Activated T-cell treated with anti-CD3 and anti-CD28 coated beads, Interleukin-2, amount 50 U/mL, for 4 hours (primary cell): Measurements from ENCODE around the gene CACNA1B. TPM values are rescaled to one million over a fixed set of nuclear protein-coding genes. Genes with fewer than 3 reads are reported as not detected.

ENCODE experiments used
- ATAC-seq, 2 donors: fragments of 200-7000 bp; cut with Tn5 transposase; one replicate each; pipeline ENCODE4 v1.10.0; 2021
- DNase-seq: peaks from one replicate; pipeline ENCODE4 v3.0.0-alpha.2; 2020
- H3K27me3 Mint-ChIP-seq: one replicate; pipeline ENCODE4 v1.8.0; 2021; ENCODE audit warnings: low read depth, mixed read lengths
- H3K36me3 Mint-ChIP-seq: one replicate; pipeline ENCODE4 v1.8.0; 2022; ENCODE audit warnings: mixed read lengths; ENCODE audit not compliant: insufficient read depth
- H3K4me1 Mint-ChIP-seq: one replicate; pipeline ENCODE4 v1.8.0; 2021; ENCODE audit warnings: low read depth, mixed read lengths
- H3K4me3 Mint-ChIP-seq: one replicate; pipeline ENCODE4 v1.8.0; 2021; ENCODE audit warnings: mild to moderate bottlenecking, moderate library complexity, mixed read lengths
- H3K9me3 Mint-ChIP-seq: one replicate; pipeline ENCODE4 v1.8.0; 2021; ENCODE audit warnings: mixed read lengths
- total RNA-seq, 3 donors: library from RNA; stranded (reverse); gene quantifications; one replicate each; pipeline ENCODE4 v1.2.1, GENCODE V29; 2021

The CACNA1B gene
- total RNA-seq, 3 donors from 2014 or later: 0.03 TPM; not detected in 2

DNA sequence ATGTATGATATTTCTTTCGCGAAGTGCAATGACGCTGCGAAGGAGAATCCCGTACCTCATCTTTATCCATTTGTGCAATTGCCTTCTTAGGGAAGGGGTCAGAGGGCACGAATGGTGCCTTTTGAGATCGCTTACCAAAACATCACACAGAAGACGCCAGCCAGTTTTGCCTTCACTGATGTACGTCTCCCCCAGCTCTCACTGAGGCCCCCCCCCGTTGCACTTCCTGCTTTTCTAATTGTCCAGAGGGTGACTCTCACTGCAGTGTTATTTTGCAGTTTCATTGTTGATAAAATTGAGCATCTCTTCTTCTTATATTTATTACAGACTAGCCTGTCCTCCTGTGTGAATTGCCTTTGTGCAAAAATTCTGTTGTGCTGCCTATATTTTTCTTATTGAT is 39.0 kb upstream of the CACNA1B start:
- DNase-seq (no peak), ATAC-seq (no peak)
- Mint-ChIP-seq H3K4me3 (no peak overlapping the region), H3K27me3 (no peaks in the 10 kb centered on the region), H3K9me3 (peaks cover under 1% of the 10 kb centered on the region), H3K4me1 (no peaks in the 10 kb centered on the region), H3K36me3 (peaks cover 8% of the 10 kb centered on the region)

DNA sequence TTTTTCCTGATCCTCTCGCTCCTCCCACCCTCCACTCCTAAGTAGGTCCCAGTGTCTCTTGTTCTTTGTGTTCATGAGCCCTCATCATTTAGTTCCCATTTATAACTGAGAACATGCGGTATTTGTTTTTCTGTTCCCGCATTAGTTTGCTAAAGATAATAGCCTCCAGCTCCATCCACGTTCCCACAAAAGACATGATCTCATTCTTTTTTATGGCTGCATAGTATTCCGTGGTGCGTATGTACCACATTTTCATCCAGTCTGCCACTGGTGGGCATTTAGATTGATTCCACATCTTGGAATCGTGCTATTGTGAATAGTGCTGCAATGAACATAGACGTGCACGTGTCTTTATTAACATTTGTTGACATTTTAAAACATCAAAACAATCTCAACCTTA is 34.2 kb upstream of the CACNA1B start:
- ATAC-seq (no peak), DNase-seq (no peak)
- H3K36me3 Mint-ChIP-seq: no peaks in the 10 kb centered on the region

DNA sequence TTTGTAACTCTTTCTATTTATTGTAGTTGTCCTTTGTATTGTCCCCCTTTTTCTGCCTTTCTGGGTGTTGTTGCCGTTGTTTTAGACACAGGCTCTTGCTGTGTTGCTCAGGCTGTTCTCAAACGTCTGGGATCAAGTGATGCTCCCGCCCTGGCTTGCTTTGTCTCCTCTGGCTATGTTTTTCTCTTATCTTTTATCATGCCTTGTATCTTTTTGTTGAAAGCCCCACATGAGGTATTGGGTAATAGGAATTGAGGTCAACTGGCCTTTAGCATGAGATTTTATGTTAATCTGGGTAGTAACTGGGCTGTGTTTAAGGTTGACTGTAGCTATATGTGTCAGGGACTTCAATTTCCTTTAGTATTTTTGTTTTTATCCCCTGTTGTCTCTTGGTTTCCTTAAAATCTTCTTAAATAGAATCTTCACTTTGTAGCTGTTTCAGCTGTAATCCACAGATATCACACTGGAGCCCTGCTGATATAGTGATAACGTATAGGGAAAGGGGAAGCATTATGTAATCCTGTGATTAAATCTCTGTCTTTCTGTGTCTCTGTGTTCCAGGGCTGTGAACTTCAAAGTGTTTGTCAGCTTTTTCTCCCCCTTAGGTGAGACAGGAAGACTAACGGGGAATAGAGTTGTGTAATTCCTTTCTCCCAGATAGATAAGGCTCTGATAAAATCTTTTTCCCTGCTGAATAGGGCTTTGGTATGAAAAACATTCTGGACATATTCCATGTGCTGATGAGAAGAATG is 25.9 kb upstream of the CACNA1B start:
- H3K4me3 Mint-ChIP-seq: no peak overlapping the region
- H3K27me3 Mint-ChIP-seq: no peaks in the 10 kb centered on the region
- ATAC-seq: no peak
- no peak for DNase-seq
- H3K36me3 Mint-ChIP-seq: peaks cover 4% of the 10 kb centered on the region
- no peaks in the 10 kb centered on the region for H3K4me1 Mint-ChIP-seq
- H3K9me3 Mint-ChIP-seq: peaks cover 22% of the 10 kb centered on the region

More for the DNA sequence above, 34.2 kb upstream of the CACNA1B start:
- Mint-ChIP-seq H3K4me3 (no peak overlapping the region), H3K27me3 (no peaks in the 10 kb centered on the region), H3K4me1 (no peaks in the 10 kb centered on the region), H3K9me3 (peaks cover 4% of the 10 kb centered on the region)

DNA sequence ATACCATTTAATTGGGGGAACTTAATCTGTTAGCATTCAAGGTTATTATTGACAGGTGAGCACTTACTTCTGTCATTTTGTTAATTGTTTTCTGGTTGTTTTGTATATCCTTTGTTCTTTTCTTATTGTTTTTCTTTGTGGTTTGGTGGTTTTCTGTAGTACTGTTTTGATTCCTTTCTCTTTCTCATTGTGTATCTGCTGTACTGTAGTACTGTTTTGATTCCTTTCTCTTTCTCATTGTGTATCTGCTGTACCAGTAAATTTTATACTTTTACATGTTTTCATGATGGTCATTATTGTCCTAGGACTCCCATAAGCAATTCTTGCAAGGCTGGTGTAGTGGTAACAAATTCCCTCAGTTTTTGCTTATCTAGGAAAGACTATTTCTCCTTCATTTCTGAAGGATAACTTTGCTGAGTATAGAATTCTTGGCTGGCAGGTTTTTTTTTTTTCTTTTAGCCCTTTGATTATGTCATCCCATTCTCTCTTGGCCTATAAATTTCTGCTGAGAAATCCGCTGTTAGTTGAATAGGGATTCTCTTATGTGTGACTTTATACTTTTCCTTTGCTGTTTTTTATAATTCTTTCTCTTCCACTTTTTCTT is 24.1 kb upstream of the CACNA1B start:
- Mint-ChIP-seq H3K36me3 (peaks cover 4% of the 10 kb centered on the region), H3K4me3 (no peak overlapping the region), H3K27me3 (no peaks in the 10 kb centered on the region), H3K4me1 (no peaks in the 10 kb centered on the region), H3K9me3 (peaks cover 22% of the 10 kb centered on the region)
- DNase-seq (no peak), ATAC-seq (peak in 1 of 2 donors; percentile 21)

DNA sequence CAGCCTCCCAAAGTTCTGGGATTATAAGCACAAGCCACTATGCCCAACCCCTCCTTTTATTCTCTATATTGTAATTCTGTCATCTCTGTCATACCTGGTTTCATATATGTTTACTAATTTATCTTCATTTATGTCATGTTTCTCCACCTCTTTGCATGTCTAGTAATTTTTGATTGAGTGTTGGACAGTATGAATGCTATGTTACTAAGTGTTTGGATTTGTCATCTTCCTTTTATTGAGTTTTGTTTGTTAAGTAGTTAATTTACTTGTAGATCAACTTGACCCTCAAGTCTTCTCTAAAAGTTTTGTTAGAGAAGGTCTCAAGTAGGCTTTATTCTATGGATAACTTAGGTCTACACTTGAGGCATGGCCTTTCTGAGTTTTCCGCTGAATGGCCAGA is 17.2 kb upstream of the CACNA1B start:
- peaks cover 28% of the 10 kb centered on the region for H3K9me3 Mint-ChIP-seq
- ATAC-seq: no peak
- H3K4me1 Mint-ChIP-seq: no peaks in the 10 kb centered on the region
- H3K36me3 Mint-ChIP-seq: peaks cover 5% of the 10 kb centered on the region
- DNase-seq: no peak
- peaks cover 10% of the 10 kb centered on the region for H3K27me3 Mint-ChIP-seq
- no peak overlapping the region for H3K4me3 Mint-ChIP-seq

DNA sequence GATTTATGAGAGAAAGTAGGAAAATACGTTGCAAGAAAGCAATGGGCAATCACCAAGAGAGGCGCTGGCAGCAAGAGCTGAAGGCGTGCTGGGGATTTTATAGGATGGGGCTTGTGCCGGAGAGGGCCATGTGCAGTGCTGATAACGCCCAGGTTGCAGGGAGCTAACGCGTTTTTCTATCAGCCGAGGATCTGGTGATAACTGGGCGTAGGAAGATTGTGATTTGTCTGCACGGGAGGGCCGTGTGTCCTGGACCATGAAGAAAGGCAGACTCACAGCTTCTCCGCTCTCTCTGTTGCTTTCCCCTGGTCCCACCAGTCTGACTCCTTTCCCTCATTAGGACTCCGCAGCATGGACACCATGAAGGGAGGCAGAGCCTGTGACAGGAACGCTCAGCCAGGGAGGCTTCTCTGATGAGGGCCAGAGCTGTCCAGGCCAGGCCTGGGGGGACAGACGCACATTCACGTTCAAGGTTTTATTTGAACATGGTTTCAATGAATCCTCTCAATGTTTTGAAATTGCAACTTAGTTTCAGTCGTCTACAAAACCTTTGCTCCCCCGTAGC is 11.9 kb upstream of the CACNA1B start:
- Mint-ChIP-seq H3K27me3 (peaks cover 36% of the 10 kb centered on the region), H3K36me3 (peaks cover 1% of the 10 kb centered on the region), H3K9me3 (peaks cover 14% of the 10 kb centered on the region), H3K4me3 (no peak overlapping the region), H3K4me1 (no peaks in the 10 kb centered on the region)
- DNase-seq (no peak), ATAC-seq (no peak)

DNA sequence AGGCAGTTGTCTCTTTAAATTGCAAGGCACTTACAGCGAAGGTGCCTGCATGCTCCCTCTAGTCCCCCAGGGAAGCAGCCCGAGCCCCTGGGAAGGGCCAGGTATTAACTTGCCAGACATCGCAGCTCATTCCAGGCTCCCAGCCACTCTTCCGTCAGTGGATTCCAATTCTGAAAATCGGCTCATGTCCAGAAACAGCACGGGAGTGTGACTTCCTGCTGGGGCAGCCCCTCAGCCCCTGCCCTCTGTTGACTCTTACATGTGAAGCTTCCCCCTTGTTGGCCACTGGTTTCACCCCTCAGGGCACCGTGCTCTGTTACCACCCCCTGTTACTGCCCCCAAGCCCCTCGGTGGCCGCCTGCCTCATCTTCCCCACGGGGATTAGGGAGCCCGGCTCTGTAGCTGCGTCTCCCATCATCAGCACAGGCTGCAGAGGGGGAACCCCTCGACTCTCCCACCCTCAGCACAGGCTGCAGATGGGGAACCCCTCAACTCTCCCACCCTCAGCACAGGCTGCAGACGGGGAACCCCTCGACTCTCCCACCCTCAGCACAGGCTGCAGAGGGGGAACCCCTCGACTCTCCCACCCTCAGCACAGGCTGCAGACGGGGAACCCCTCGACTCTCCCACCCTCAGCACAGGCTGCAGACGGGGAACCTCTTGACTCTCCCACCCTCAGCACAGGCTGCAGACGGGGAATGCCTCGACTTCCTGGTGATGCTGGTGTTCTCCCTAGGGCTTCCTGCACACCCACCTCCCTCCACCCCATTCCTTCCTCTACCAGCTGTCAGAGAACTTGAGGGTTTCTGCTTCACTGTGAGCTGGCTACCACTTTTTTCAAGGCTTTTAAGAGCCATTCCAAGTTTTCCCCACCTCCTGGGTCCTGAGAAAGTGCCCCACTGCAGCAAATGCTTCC is 11.1 kb upstream of the CACNA1B start:
- H3K9me3 Mint-ChIP-seq: peaks cover 6% of the 10 kb centered on the region
- no peak for DNase-seq
- peaks cover 1% of the 10 kb centered on the region for H3K36me3 Mint-ChIP-seq
- no peaks in the 10 kb centered on the region for H3K4me1 Mint-ChIP-seq
- H3K4me3 Mint-ChIP-seq: no peak overlapping the region
- no peak for ATAC-seq
- peaks cover 36% of the 10 kb centered on the region for H3K27me3 Mint-ChIP-seq

DNA sequence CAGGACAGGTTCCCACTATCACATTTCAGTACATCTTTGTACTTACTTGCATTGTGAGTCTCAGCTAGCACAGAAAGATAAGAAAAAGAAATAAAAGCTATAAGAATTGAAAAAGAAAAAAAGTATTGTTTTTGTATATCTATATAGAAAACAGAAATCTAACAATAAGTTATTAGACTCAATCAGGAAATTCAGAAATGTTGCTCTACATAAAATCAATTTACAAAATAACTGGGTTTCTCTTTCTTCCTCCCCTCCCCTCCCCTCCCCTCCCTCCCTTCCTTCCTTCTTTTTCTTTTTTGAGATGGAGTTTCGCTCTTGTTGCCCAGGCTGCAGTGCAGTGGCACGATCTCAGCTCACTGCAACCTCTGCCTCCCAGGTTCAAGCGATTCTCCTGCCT is 7.2 kb upstream of the CACNA1B start:
- no peak overlapping the region for H3K4me3 Mint-ChIP-seq
- ATAC-seq (no peak), DNase-seq (no peak)
- no peaks in the 10 kb centered on the region for H3K9me3 Mint-ChIP-seq
- H3K36me3 Mint-ChIP-seq: no peaks in the 10 kb centered on the region
- H3K4me1 Mint-ChIP-seq: no peaks in the 10 kb centered on the region
- H3K27me3 Mint-ChIP-seq: peaks cover 49% of the 10 kb centered on the region

DNA sequence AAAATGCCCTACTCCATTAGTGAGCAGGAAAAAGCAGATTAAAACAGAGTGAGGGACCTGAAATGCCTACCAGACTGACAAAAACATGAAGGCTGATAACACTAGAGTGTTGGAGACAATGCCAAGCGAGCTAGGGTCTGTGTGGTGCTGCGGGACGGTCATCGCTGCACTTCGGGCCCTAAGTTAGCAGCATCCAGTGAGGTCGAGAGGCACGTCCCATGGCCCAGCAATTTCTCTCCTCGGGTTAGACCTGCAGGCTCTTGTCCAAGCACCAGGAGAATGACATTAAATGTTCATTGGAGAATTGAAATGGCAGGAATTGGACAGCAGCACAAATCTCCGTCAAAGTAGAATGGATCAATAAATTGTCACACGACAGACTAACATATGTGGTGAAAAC is 5.3 kb upstream of the CACNA1B start:
- H3K9me3 Mint-ChIP-seq: no peaks in the 10 kb centered on the region
- H3K4me3 Mint-ChIP-seq: no peak overlapping the region
- H3K36me3 Mint-ChIP-seq: no peaks in the 10 kb centered on the region
- peaks cover 55% of the 10 kb centered on the region for H3K27me3 Mint-ChIP-seq
- H3K4me1 Mint-ChIP-seq: peaks cover 2% of the 10 kb centered on the region
- ATAC-seq (no peak), DNase-seq (no peak)

DNA sequence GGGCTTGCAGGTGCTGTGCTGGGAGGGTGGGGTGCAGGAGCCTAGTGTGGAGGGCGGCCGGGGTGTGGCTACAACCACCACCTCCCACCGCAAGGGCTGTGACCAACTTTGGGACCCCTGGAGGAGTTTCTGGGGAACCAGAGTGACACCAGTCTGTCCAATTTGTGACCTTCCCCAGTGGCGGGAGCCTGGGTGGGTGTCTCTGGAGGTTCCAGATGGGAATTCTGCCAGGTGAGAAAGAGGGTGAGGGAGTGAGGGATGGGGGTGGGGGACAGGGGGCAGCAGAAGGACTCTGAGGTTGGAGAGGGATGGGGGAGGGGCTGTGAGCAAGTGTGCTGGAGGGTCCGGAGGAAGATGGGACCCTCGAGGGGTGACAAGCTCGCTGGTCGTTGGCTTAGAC is 4.2 kb upstream of the CACNA1B start:
- Mint-ChIP-seq H3K36me3 (no peaks in the 10 kb centered on the region), H3K9me3 (no peaks in the 10 kb centered on the region), H3K4me3 (no peak overlapping the region), H3K27me3 (peaks cover 47% of the 10 kb centered on the region), H3K4me1 (peaks cover 2% of the 10 kb centered on the region)
- DNase-seq (no peak), ATAC-seq (no peak)

DNA sequence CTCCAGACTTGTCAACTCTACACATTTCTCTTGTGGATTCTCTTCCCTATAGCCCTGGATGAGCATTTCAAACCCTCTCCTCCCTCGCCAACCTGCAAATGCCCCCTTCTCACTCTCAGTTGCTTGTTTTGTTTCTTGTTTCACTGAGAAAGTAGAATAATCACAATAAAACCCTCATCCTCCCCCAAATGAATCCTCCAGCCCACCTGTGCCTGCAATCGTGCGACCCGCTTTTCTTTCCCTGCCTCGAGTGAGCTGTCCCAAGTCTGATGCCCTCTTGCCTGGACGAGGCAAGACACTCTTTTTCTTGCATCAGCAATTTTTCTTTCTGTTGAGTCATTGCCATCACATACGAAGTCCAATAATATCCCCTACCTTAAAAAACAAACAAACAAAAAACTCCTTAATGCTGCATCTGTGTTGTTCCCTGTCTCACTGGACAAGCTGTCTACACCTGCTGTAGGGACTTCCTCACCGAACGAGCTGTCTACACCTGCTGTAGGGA is 3.7 kb upstream of the CACNA1B start:
- Mint-ChIP-seq H3K36me3 (no peaks in the 10 kb centered on the region), H3K4me1 (peaks cover 2% of the 10 kb centered on the region), H3K27me3 (peaks cover 45% of the 10 kb centered on the region), H3K9me3 (no peaks in the 10 kb centered on the region), H3K4me3 (no peak overlapping the region)
- ATAC-seq: no peak
- DNase-seq: no peak

DNA sequence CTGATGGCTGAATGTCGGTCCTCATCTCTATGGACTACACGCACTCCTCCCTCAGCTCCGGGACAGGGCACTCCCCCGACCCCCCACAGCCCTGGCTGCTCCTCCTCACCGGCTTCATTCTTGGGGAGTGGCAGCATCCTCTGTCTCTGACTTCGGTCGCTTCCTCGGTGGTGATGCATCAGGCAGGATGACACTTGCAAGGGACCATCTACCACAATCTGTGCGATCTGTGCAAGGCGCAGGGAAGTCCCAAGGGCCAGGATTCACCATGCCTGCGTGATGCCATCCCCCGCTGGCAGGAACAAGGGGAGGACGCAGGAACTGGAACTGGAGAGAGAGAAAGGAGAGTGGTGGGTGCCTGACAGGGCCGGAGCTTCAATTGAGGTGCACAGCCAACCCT is 2.2 kb upstream of the CACNA1B start:
- H3K9me3 Mint-ChIP-seq: no peaks in the 10 kb centered on the region
- no peak overlapping the region for H3K4me3 Mint-ChIP-seq
- H3K27me3 Mint-ChIP-seq: peaks cover 54% of the 10 kb centered on the region
- H3K36me3 Mint-ChIP-seq: no peaks in the 10 kb centered on the region
- no peak for DNase-seq
- no peak for ATAC-seq
- H3K4me1 Mint-ChIP-seq: peaks cover 2% of the 10 kb centered on the region

DNA sequence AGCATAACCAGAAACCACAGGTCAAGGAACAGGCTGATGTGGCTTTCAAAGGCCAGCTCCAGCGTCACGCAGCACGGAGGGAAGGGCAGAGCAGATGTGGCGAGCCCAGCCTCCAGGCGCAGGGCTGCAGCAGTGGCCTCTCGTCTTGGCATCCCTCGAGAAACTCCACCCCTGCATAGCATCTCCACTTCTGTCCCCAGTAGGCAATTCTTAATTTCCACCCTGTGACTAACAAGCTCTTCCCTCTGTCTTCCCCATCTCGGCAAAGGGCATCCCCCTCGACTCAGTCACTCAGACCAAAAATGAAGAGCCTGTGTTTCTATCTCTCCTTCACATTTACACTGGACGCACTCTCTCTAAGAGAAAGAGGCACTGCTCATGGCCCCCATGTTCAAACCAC is 1.7 kb upstream of the CACNA1B start:
- ATAC-seq (no peak), DNase-seq (no peak)
- H3K4me3 Mint-ChIP-seq: no peak overlapping the region
- peaks cover 56% of the 10 kb centered on the region for H3K27me3 Mint-ChIP-seq
- peaks cover 2% of the 10 kb centered on the region for H3K4me1 Mint-ChIP-seq
- H3K36me3 Mint-ChIP-seq: no peaks in the 10 kb centered on the region
- H3K9me3 Mint-ChIP-seq: no peaks in the 10 kb centered on the region

DNA sequence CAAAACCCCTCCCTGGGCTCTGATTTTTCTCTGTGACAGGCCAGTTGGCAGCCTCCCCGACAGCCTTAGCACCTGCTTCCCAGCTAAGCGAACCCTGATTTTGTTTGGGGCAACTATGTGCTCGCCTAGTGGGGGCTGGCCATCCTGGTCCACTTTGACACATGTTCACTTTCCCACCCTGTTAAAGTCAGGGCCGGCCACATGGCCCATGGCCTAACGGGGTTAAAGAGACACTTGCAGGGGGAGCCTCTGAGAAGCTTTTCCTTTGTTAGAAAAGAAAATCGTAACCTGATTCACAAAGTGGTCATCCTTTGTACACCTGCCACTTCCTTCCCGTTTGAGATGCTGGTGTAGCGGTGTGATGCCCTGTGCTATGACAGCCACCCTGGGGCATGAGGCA is 1.3 kb upstream of the CACNA1B start:
- no peak for DNase-seq
- Mint-ChIP-seq H3K4me3 (no peak overlapping the region), H3K4me1 (peaks cover 2% of the 10 kb centered on the region), H3K9me3 (no peaks in the 10 kb centered on the region), H3K36me3 (no peaks in the 10 kb centered on the region), H3K27me3 (peaks cover 58% of the 10 kb centered on the region)
- no peak for ATAC-seq
